HG03432 (cell line): ENCODE data around the gene AGTRAP.
A peak's percentile ranks its signal among the peaks of the same experiment; 100 is the strongest.

Experiments used
- ATAC-seq: cut with Tn5 transposase; IDR thresholded peaks from one replicate; pipeline ENCODE4 v1.9.1; 2021; ENCODE audit warnings: mild to moderate bottlenecking, moderate library complexity; ENCODE audit not compliant: unreplicated experiment

The AGTRAP gene

GRCh38 chr1:11731691-11732283, 4.1 kb upstream of the AGTRAP start:
- no peak for ATAC-seq

- no peak for ATAC-seq
Observed at GRCh38 chr1:11733306-11733705, 2.6 kb upstream of the AGTRAP start.

GRCh38 chr1:11735531-11735853, 444 bp upstream of the AGTRAP start:
- ATAC-seq = peak; percentile 15

GRCh38 chr1:11736746-11737639, 1.1 kb downstream of the AGTRAP start:
- peak; percentile 41 for ATAC-seq

DNA sequence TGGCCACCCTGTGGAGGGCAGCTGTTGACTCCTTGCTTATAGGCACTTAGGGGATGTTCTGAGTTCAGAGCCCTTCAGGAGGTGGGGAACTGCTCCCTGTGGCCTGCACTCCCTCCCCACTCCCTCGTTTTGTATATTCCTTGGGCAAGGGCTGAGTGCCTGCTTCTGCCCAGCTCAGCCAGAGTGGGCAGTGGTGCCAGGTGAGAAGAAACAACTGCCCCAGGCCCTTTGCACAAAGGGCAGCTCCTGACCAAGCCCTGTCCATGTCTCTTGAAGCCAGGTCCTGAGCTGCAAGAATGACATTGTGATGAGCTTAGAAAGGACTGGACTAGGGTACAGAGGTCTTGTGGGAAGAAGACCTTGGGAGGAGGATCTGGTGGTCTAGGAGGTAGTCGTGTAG, 2.2 kb downstream of the AGTRAP start:
- ATAC-seq = no peak

DNA sequence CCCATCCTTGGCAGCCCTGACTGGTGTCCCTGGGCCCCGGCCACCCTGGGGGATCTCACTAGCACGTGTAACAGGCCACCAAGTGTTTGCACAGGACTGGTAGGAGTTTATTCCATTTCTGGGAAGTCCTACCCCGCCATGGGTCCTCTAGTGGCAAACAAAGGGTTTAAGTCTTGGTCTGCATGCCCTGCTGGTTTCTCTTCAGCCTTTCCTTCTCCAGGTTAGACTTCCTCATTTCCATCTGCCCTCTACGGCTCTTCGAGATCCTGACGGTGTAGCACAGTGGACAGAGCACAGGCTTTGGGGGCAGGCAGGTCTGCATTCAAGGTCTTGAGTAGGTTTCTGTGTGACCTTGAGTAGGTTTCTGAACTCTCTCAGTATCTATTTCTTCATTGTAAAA, 2.8 kb downstream of the AGTRAP start:
- ATAC-seq = no peak

DNA sequence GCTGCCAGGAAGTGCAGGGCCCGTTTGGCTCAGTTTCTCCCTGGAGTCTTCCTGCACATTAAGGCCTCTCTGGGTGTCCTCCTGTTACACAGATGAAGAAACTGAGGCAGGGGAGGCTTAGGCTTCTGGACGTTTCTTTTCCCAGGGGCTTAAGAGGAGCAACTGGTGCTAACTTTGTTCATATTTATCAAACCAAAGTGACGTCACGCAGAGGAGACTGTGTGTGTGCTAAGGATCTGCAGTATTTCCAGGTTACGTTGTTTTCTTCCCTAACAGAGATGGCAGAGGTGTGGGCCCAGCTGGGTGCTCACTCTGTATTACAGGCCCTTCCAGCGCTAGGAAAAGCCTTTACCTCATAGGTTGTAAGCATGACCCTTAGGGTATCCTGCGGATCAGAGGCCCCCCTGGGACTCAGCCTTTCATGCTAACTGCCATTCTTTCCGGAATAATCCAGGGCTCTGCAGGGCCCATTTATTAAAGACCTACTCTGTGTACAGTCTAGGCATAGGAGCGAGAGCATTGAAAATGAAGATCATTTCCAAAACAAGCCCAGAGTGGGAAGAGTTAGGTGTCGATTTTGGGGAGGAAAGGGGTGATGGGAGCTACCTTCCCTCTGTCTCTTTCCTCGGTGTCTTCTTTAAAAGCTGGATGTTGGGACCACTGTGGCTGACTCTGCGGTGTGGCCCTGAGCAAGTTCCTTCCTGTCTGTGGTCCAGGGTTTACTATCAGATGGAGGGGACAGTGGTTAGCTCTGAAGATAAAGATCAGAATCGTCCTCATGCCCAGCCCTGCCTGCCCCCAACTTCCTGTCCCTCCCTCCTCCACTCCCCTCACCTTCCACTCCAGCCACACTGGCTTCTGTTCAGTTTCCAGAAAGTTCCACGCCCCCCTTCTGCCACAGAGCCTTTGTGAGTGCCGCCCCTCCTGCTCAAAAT, 4.6 kb downstream of the AGTRAP start:
- ATAC-seq = no peak

GRCh38 chr1:11741482-11741881, 5.5 kb downstream of the AGTRAP start:
- ATAC-seq = no peak

- ATAC-seq = no peak
Observed at GRCh38 chr1:11741919-11742558, 6.1 kb downstream of the AGTRAP start.

DNA sequence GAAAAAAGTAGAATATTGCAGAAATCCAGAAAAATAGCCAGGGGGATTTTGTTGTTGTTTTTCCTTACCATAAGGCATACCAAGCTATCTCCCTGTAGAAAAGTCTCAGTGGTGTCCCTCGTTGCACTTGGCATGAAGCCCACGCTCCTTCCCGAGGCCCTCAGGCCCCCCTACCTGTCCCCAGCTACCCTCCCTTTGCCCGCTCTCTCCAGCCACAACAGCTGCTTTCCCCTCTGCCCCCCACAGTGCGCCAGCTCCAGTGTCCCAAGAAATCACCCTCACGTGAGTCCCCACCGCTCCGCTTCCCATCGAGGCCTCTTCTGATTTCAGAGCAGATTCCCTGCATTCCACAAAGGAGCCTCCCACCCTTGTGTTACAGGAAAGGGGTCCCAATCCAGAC, 8.4 kb downstream of the AGTRAP start:
- no peak for ATAC-seq

- no peak for ATAC-seq
Observed at GRCh38 chr1:11746092-11746491, 10.2 kb downstream of the AGTRAP start.

- ATAC-seq = no peak
Observed at GRCh38 chr1:11746795-11747487, 11.0 kb downstream of the AGTRAP start.

DNA sequence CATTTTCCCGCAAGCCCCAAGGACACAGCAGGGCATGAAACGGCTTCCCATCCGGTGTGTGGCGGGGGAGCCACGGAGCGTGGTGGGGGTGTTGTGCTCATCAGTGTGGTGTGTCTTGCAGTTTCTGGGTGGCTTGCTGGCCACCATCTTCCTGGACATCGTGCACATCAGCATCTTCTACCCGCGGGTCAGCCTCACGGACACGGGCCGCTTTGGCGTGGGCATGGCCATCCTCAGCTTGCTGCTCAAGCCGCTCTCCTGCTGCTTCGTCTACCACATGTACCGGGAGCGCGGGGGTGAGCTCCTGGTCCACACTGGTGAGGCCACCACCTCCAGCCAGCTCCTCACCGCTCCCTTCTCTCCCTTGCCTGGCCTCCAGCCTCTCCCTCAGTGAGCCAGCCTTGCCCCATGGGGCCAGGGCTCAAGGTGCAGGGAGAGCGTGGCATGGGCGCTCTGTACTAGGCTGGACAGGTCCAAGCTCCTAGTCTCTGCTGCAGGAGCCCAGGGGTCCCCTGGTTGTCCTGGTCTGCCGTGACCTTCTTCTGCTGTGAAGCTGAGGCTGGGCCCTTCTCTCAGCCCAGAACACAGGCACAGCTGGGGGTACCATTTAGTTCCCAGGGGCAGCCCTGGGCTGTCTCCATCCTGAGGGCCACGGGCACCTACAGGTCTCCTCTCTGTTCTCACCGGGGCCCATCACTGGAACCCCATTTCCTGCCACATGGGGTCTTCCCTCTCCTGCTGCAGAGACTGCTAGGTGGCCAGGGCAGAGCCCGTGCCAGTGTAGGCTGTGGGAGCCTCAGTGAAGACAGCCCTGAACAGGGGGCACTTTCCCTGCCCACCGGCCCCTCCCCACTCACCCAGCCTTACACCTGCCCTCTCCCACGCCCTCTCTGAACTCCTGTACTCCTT, 12.6 kb downstream of the AGTRAP start:
- ATAC-seq = no peak

GRCh38 chr1:11749203-11749689, 13.3 kb downstream of the AGTRAP start:
- no peak for ATAC-seq

- no peak for ATAC-seq
Observed at GRCh38 chr1:11749996-11750395, 14.1 kb downstream of the AGTRAP start.

GRCh38 chr1:11751087-11751486, 15.2 kb downstream of the AGTRAP start:
- ATAC-seq = no peak

- no peak for ATAC-seq
Observed at GRCh38 chr1:11752359-11753088, 16.6 kb downstream of the AGTRAP start.

DNA sequence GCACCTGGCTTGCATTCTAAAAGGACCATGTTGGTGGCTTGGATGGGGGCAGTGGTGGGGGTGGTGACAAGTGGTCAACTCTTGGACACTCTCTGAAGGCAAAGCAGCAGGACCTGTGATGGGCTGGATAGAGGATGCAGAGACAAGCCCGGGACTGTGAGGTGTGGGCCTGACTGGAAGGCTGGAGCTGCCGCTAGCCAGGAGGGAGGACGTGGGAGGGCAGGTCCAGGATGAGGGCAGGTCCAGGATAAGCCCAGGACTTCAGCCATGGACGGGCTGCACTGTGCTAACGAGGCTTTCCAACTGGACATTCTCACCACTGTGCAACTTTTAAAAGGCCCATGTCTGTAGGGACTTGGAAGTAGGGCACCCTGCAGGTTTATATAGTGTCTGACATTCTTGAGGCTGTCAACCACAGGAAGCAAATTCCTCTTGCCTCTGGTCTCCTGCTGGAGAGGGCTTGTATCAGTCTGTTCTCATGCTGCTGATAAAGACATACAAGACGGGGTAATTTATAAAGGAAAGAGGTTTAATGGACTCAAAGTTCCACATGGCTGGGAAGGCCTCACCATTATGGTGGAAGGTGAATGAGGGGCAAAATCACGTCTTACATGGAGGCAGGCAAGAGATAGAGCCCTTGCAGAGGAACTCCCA, 17.7 kb downstream of the AGTRAP start:
- no peak for ATAC-seq
